Hepatocyte (in vitro differentiated cells): Measurements from ENCODE around the gene ZC3H12D. TPM values are rescaled to one million over a fixed set of nuclear protein-coding genes. Genes with fewer than 3 reads are reported as not detected.
A peak's percentile ranks its signal among the peaks of the same experiment; 100 is the strongest.

Experiments
- DNase-seq: peaks from one replicate; pipeline ENCODE4 v3.0.0-alpha.2; 2016; ENCODE audit warnings: low spot score
- H2AFZ ChIP-seq: fragments of 200-600 bp; sonication (generic); 2 replicates; pipeline ENCODE4 v1.6.0; 2016; ENCODE audit warnings: antibody characterized with exemption, mild to moderate bottlenecking
- H3K27ac ChIP-seq: fragments of 200-600 bp; sonication (generic); 2 replicates; pipeline ENCODE4 v1.5.1; 2016; ENCODE audit warnings: mild to moderate bottlenecking
- H3K27me3 ChIP-seq: fragments of 200-600 bp; sonication (generic); 2 replicates; pipeline ENCODE4 v1.6.1; 2016
- H3K36me3 ChIP-seq: fragments of 200-600 bp; sonication (generic); replicated peaks from 2 replicates; pipeline ENCODE4 v1.5.1; 2016; ENCODE audit warnings: low read depth; ENCODE audit not compliant: insufficient read depth
- H3K4me1 ChIP-seq: fragments of 200-600 bp; sonication (generic); 2 replicates; pipeline ENCODE4 v1.5.1; 2016; ENCODE audit warnings: mild to moderate bottlenecking, moderate library complexity; ENCODE audit not compliant: insufficient read depth
- H3K4me2 ChIP-seq: fragments of 200-600 bp; sonication (generic); 2 replicates; pipeline ENCODE4 v1.6.0; 2016
- H3K4me3 ChIP-seq: fragments of 200-600 bp; sonication (generic); 2 replicates; pipeline ENCODE4 v1.5.1; 2016; ENCODE audit warnings: mild to moderate bottlenecking
- H3K79me2 ChIP-seq: fragments of 200-600 bp; sonication (generic); 2 replicates; pipeline ENCODE4 v1.6.0; 2017; ENCODE audit warnings: mild to moderate bottlenecking
- H3K9me2 ChIP-seq: fragments of 200-600 bp; sonication (generic); replicated peaks from 2 replicates; pipeline ENCODE4 v1.6.0; 2017; ENCODE audit warnings: mild to moderate bottlenecking; ENCODE audit not compliant: insufficient read depth
- H3K9me3 ChIP-seq: fragments of 200-600 bp; sonication (generic); 2 replicates; pipeline ENCODE4 v1.5.1; 2016; ENCODE audit warnings: low read depth, mild to moderate bottlenecking
- H4K20me1 ChIP-seq: fragments of 200-600 bp; sonication (generic); 2 replicates; pipeline ENCODE4 v1.6.0; 2016; ENCODE audit warnings: mild to moderate bottlenecking; ENCODE audit not compliant: insufficient read depth, poor library complexity, severe bottlenecking
- CTCF ChIP-seq: fragments of 200-600 bp; sonication (generic); IDR thresholded peaks from 2 replicates; pipeline ENCODE4 v1.5.1; 2016; ENCODE audit warnings: antibody characterized with exemption, mild to moderate bottlenecking; ENCODE audit not compliant: poor library complexity
- EZH2 ChIP-seq: fragments of 200-600 bp; sonication (generic); IDR thresholded peaks from 2 replicates; pipeline ENCODE4 v1.6.1; 2016; ENCODE audit warnings: antibody characterized with exemption, mild to moderate bottlenecking, borderline replicate concordance
- EZH2phosphoT487 ChIP-seq: fragments of 200-600 bp; sonication (generic); IDR thresholded peaks from one replicate; pipeline ENCODE4 v1.6.1; 2018; ENCODE audit warnings: antibody characterized with exemption, mild to moderate bottlenecking, low read depth, moderate library complexity; ENCODE audit not compliant: unreplicated experiment, severe bottlenecking
- WGBS: methylation state at CpG from one replicate; pipeline ENCODE4 v1.1.6; 2016; ENCODE audit warnings: low lambda C conversion rate; ENCODE audit errors: missing lambda C conversion rate; 5-methylcytosine and 5-hydroxymethylcytosine counted together
- polyA plus RNA-seq: library from polyadenylated mRNA; unstranded; fragments of >200 nt; fragmentation: Nextera tagmentation; extraction: Ambion mirVana; gene quantifications from 2 replicates; pipeline ENCODE4 v1.2.1, GENCODE V29; 2016
- total RNA-seq: library from RNA; depleted of rRNA; stranded (reverse); fragments of >200 nt; gene quantifications from 2 replicates; pipeline ENCODE4 v1.2.3, GENCODE V29; 2014

ZC3H12D gene
- total and polyA plus RNA-seq, 2 experiments from 2014 or later = 0.06 to 0.50 TPM

DNA sequence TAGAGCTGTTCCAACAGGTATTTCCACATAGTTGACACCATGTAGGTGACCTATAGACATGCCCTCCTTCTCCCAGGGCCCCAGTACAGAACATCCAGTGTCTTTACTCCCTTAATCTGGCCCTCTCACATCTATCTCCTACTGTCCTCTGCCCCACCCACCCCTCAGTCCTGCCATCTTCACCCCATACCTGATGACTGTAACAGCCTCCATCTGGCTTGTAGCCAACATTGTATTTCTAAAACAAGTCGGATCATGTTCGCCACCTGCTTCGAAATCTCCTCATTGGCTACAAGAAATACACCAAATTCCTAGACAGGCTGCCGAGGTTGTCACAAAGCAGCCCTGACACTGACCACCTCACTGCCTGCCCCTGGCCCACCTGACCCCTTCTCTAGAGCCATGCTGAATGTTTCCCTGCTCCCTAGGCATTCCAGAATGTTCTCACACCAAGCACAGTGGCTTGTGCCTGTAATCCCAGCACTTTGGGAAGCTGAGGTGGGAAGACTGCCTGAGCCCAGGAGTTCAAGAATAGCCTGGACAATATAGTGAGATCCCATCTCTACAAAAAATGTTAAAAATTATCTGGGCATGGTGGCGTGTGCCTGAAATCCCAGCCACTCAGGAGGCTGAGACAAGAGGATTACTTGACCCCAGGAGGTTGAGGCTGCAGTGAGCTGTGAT is 6.0 kb downstream of the ZC3H12D start:
- WGBS = 88% methylated on average over 5 of the region's 5 CpGs

GRCh38 chr6:149477544-149477943 is 7.3 kb downstream of the ZC3H12D start:
- Histone ChIP-seq H2AFZ (no peak overlapping the region), H3K4me3 (no peak overlapping the region), H3K4me2 (no peak overlapping the region), H3K4me1 (no peaks in the 10 kb centered on the region), H3K79me2 (no peaks in the 10 kb centered on the region), H4K20me1 (no peaks in the 10 kb centered on the region), H3K36me3 (no peaks in the 10 kb centered on the region), H3K9me3 (no peaks in the 10 kb centered on the region), H3K9me2 (no peaks in the 10 kb centered on the region), H3K27me3 (no peaks in the 10 kb centered on the region), H3K27ac (no peak overlapping the region)
- TF ChIP-seq CTCF (no peak), EZH2phosphoT487 (no peak), EZH2 (no peak)
- WGBS = 92% methylated on average over 5 of the region's 5 CpGs
- no peak for DNase-seq

More for the DNA sequence above, 6.0 kb downstream of the ZC3H12D start:
- Histone ChIP-seq H2AFZ (no peak overlapping the region), H3K4me2 (no peak overlapping the region), H3K9me3 (no peaks in the 10 kb centered on the region), H3K27me3 (no peaks in the 10 kb centered on the region), H3K4me3 (no peak overlapping the region), H3K79me2 (no peaks in the 10 kb centered on the region), H3K27ac (peak overlapping the region; percentile 20), H4K20me1 (no peaks in the 10 kb centered on the region), H3K9me2 (no peaks in the 10 kb centered on the region), H3K4me1 (no peaks in the 10 kb centered on the region), H3K36me3 (no peaks in the 10 kb centered on the region)
- TF ChIP-seq CTCF (no peak), EZH2phosphoT487 (no peak), EZH2 (no peak)
- DNase-seq = no peak

DNA sequence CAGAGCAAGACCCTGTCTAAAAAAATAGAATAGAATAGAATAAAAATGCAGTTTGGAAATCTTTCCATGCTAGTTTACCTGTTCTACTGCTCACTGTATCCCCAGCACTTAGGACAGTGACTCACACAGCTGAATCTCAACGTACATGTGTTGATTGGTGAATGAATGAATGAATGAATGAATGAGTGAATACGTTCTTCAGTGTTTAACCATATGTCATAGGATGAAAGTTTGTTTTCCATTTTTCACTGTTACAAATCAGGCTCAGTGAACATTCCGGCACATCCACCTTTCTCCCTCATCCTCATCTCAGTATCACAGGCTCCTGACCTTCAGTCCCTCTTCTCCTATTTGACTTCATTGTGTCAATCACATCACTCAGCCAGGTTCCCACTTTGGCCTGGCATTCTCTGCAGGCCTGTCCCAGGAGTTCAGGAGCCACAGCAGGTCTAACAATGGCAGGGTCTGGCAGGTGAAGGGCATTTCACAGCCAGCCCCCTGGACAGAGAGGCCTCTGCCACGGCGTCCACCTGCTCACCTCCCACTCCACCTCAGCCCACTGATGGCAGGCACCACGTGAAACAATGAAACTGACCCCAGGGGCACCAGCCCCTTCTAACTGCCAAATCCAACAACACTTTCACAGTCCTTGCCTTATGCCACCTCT is 7.9 kb downstream of the ZC3H12D start:
- H2AFZ ChIP-seq = no peak overlapping the region

More for the DNA sequence above, 7.9 kb downstream of the ZC3H12D start:
- TF ChIP-seq EZH2phosphoT487 (no peak), CTCF (no peak), EZH2 (no peak)
- WGBS = 73% methylated on average over 6 of the region's 6 CpGs
- Histone ChIP-seq H4K20me1 (no peaks in the 10 kb centered on the region), H3K27me3 (no peaks in the 10 kb centered on the region), H3K4me3 (no peak overlapping the region), H3K4me2 (no peak overlapping the region), H3K9me3 (no peaks in the 10 kb centered on the region), H3K79me2 (no peaks in the 10 kb centered on the region), H3K27ac (no peak overlapping the region), H3K36me3 (no peaks in the 10 kb centered on the region), H3K4me1 (no peaks in the 10 kb centered on the region), H3K9me2 (no peaks in the 10 kb centered on the region)
- DNase-seq = no peak
